ENCODE results near the gene KRT78. TPM values are rescaled to one million over a fixed set of nuclear protein-coding genes. Genes with fewer than 3 reads are reported as not detected.

Gene KRT78
- total RNA-seq, 1 donor from 2014 or later = not detected

GRCh38 chr12:52813885-52814709 lies 34.7 kb downstream of the KRT78 start, which contains the start of gene KRT4:
Gene KRT4 (minus strand): TSS chr12:52814116. CDS start chr12:52814058, 58 bp downstream.
- no peak within 1 kb of the TSS for H3K27ac Mint-ChIP-seq
- no peaks in the 10 kb centered on the region for H3K4me1 Mint-ChIP-seq
- no peaks in the 10 kb centered on the region for H3K36me3 Mint-ChIP-seq (ENCODE audit: low read depth)
- DNase-seq = no peak
- peaks cover 18% of the 10 kb centered on the region for H3K27me3 Mint-ChIP-seq
- intact Hi-C loops (cut with micrococcal nuclease) = no loop called here
- TF ChIP-seq CTCF (IDR thresholded peaks at IDR 0.05) = no peak
- ChIA-PET CTCF (no interaction called here), POLR2A (no interaction called here)
- no peak within 1 kb of the TSS for H3K4me3 Mint-ChIP-seq
- H3K9me3 Mint-ChIP-seq = no peaks in the 10 kb centered on the region
- ATAC-seq (ENCODE audit: low read depth) = no peak

- no peaks in the 10 kb centered on the region for H3K4me1 Mint-ChIP-seq
- H3K36me3 Mint-ChIP-seq (ENCODE audit: low read depth) = no peaks in the 10 kb centered on the region
- no peak for ATAC-seq (ENCODE audit: low read depth)
- DNase-seq = no peak
- H3K4me3 Mint-ChIP-seq = no peak overlapping the region
- ChIA-PET POLR2A (no interaction called here), CTCF (no interaction called here)
- H3K27ac Mint-ChIP-seq = no peak overlapping the region
- TF ChIP-seq CTCF (IDR thresholded peaks at IDR 0.05) = no peak
- H3K9me3 Mint-ChIP-seq = no peaks in the 10 kb centered on the region
- H3K27me3 Mint-ChIP-seq = peaks cover 13% of the 10 kb centered on the region
- intact Hi-C loops (cut with micrococcal nuclease) = no loop called here
Measured at GRCh38 chr12:52813203-52813819, 35.5 kb downstream of the KRT78 start.

- H3K4me3 Mint-ChIP-seq = no peak overlapping the region
- no peaks in the 10 kb centered on the region for H3K4me1 Mint-ChIP-seq
- H3K27me3 Mint-ChIP-seq = peaks cover 9% of the 10 kb centered on the region
- ChIA-PET POLR2A (no interaction called here), CTCF (no interaction called here)
- H3K27ac Mint-ChIP-seq = no peak overlapping the region
- intact Hi-C loops (cut with micrococcal nuclease) = no loop called here
- TF ChIP-seq CTCF (IDR thresholded peaks at IDR 0.05) = no peak
- H3K36me3 Mint-ChIP-seq (ENCODE audit: low read depth) = no peaks in the 10 kb centered on the region
- ATAC-seq (ENCODE audit: low read depth) = no peak
- H3K9me3 Mint-ChIP-seq = no peaks in the 10 kb centered on the region
- DNase-seq = no peak
Measured at GRCh38 chr12:52812749-52813148, 36.0 kb downstream of the KRT78 start.

GRCh38 chr12:52812073-52812400 lies 36.8 kb downstream of the KRT78 start:
- H3K36me3 Mint-ChIP-seq (ENCODE audit: low read depth) = no peaks in the 10 kb centered on the region
- H3K27ac Mint-ChIP-seq = no peak overlapping the region
- H3K9me3 Mint-ChIP-seq = no peaks in the 10 kb centered on the region
- intact Hi-C loops (cut with micrococcal nuclease) = no loop called here
- ChIA-PET CTCF (no interaction called here), POLR2A (no interaction called here)
- H3K4me1 Mint-ChIP-seq = no peaks in the 10 kb centered on the region
- DNase-seq (no peak), ATAC-seq (ENCODE audit: low read depth) (no peak)
- peaks cover 2% of the 10 kb centered on the region for H3K27me3 Mint-ChIP-seq
- no peak overlapping the region for H3K4me3 Mint-ChIP-seq
- TF ChIP-seq CTCF (IDR thresholded peaks at IDR 0.05) = no peak

- POLR2A ChIA-PET = no interaction called here
- no peak overlapping the region for H3K27ac Mint-ChIP-seq
- DNase-seq (no peak), ATAC-seq (ENCODE audit: low read depth) (no peak)
- CTCF ChIA-PET = no interaction called here
- H3K27me3 Mint-ChIP-seq = peaks cover 2% of the 10 kb centered on the region
- no peak overlapping the region for H3K4me3 Mint-ChIP-seq
- no peaks in the 10 kb centered on the region for H3K4me1 Mint-ChIP-seq
- H3K36me3 Mint-ChIP-seq (ENCODE audit: low read depth) = no peaks in the 10 kb centered on the region
- TF ChIP-seq CTCF (IDR thresholded peaks at IDR 0.05) = no peak
- no peaks in the 10 kb centered on the region for H3K9me3 Mint-ChIP-seq
- intact Hi-C loops (cut with micrococcal nuclease) = no loop called here
Measured at GRCh38 chr12:52811191-52812072, 37.4 kb downstream of the KRT78 start.

All from activated B cell treated with CpG ODN at 0.5 μM for 24 hours (primary cell).